C4-2B (cell line): ENCODE results near the gene TBC1D4.

Experiments used
- ZFX ChIP-seq: fragments of 450-650 bp; IDR thresholded peaks from 2 replicates; pipeline ENCODE4 v1.6.1; 2017
- TF ChIP-seq, protein P1 (sequence below): fragments of 450-650 bp; conservative IDR thresholded peaks from 2 replicates; pipeline ENCODE4 v1.5.1; 2017; ENCODE audit warnings: mild to moderate bottlenecking

DNA sequence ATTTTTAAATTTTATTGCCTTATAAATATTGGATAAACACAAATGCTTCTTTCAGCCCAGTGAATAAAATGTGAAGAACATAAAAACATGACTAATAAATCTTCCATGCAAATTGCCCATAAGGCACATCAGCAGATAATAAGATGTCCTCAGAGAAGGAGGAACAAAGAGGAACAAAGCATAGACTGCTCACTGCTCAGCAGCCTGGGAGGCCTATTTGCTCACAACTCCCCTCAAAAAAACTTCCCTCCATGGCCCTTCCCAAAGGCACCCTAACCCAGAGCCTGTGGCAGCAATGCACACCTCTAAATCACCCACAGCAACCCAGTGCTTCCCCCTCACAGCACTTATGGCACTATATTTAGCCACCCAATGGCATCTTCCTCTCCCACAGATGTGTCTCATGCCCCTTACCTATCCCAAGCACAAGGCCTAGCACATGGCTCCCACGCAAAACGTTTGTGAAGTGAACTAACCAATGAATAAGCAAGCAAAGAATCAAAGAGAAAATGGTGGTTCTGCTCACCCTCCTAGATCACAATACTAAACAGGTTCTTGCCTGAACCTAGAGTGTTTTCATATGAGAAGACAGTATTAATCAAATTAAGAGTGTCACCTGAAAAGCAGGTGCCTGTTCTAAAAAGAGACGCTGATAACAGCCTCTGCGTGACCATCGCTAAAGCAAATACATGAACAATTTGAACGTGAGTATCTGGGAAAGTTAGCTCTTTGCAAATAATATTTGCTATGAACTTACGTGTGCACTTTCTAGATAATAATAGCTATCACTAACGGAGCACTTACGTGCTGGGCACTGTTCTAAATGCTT lies 96.9 kb downstream of the TBC1D4 start:
- TF ChIP-seq, protein P1, sequence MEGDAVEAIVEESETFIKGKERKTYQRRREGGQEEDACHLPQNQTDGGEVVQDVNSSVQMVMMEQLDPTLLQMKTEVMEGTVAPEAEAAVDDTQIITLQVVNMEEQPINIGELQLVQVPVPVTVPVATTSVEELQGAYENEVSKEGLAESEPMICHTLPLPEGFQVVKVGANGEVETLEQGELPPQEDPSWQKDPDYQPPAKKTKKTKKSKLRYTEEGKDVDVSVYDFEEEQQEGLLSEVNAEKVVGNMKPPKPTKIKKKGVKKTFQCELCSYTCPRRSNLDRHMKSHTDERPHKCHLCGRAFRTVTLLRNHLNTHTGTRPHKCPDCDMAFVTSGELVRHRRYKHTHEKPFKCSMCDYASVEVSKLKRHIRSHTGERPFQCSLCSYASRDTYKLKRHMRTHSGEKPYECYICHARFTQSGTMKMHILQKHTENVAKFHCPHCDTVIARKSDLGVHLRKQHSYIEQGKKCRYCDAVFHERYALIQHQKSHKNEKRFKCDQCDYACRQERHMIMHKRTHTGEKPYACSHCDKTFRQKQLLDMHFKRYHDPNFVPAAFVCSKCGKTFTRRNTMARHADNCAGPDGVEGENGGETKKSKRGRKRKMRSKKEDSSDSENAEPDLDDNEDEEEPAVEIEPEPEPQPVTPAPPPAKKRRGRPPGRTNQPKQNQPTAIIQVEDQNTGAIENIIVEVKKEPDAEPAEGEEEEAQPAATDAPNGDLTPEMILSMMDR: no peak
- no peak for TF ChIP-seq ZFX
